Measurements from ENCODE around the gene ARRB1. TPM values are rescaled to one million over a fixed set of nuclear protein-coding genes. Genes with fewer than 3 reads are reported as not detected.

The ARRB1 gene
- polyA plus RNA-seq, 2 of the 4 experiments (the other 2 are of a cell fraction): 6.8 to 14.3 TPM

DNA sequence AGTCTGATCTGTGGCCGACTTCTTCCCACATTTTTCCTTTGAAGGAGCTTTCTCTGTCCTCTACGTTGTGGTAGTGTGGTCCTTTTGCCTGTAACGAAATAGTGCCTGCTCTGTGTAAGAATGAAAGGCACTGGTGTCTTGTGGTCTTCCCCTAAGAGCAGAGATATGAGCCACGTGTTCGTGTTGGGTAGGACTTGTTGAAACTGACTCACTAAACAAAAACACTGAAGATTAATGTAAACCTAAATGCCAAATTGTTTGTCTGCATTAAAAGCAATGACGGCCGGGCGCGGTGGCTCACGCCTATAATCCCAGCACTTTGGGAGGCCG lies 37.8 kb upstream of the ARRB1 start (continued):
- TF ChIP-seq, protein P1, sequence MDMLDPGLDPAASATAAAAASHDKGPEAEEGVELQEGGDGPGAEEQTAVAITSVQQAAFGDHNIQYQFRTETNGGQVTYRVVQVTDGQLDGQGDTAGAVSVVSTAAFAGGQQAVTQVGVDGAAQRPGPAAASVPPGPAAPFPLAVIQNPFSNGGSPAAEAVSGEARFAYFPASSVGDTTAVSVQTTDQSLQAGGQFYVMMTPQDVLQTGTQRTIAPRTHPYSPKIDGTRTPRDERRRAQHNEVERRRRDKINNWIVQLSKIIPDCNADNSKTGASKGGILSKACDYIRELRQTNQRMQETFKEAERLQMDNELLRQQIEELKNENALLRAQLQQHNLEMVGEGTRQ (IDR thresholded peaks at IDR 0.05): no peak
- TF ChIP-seq, protein P2, sequence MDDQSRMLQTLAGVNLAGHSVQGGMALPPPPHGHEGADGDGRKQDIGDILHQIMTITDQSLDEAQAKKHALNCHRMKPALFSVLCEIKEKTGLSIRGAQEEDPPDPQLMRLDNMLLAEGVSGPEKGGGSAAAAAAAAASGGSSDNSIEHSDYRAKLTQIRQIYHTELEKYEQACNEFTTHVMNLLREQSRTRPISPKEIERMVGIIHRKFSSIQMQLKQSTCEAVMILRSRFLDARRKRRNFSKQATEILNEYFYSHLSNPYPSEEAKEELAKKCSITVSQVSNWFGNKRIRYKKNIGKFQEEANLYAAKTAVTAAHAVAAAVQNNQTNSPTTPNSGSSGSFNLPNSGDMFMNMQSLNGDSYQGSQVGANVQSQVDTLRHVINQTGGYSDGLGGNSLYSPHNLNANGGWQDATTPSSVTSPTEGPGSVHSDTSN (IDR thresholded peaks at IDR 0.05): no peak
- TF ChIP-seq POLR2AphosphoS2 (conservative IDR thresholded peaks at IDR 0.05; ENCODE audit: low read length) (no peak), KDM5A (IDR thresholded peaks at IDR 0.05) (no peak), FOXS1 (CRISPR knock-in tag; IDR thresholded peaks at IDR 0.05) (no peak)
- TF ChIP-seq, protein P3, sequence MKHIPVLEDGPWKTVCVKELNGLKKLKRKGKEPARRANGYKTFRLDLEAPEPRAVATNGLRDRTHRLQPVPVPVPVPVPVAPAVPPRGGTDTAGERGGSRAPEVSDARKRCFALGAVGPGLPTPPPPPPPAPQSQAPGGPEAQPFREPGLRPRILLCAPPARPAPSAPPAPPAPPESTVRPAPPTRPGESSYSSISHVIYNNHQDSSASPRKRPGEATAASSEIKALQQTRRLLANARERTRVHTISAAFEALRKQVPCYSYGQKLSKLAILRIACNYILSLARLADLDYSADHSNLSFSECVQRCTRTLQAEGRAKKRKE (CRISPR knock-in tag; IDR thresholded peaks at IDR 0.05; ENCODE audit: low read depth): no peak

DNA sequence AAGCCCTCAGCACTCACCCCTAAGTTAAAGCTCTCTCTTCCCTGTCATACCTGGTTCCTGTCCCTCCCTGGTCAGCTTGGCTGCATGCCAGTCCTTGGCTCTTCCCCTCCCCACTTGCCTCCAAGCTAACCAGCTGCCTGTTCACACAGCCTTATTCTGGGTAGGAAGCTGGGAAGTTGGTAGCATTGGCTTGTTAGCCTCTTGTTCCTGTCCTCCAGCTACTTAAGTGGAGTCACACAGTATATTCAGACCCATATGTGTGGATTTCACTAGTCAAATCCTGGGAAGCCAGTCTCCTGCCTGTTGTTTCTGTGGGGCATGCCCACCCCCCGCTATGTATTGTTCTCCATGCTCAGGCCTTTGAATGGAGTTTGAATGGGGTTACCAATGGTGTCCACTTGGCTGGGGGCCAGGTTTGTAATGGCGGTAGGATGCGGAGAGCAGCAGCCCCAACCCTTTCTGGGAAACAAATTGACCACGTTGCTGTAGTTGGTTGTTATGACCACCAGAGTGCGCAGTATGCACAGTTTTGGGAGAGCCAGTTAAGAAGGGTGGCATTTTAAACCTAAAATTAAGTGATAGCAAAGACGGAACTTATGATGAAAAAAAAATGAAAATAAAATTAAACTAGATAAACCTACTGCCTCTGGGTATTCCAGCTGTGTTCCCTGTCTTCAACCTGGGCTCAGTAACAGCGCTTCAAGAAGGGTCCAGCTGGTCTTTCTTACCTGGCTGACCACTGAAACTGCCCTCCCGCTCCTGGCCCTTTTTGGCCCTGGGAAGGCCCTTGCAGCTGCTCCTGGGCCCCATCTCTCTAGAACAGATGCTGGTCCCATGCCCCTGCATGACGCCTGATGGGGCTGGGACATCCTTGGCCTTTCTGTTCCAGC lies 37.2 kb upstream of the ARRB1 start:
- H3K27ac ChIP-seq: peak overlapping the region; percentile 36 to 75; a peak in 5 of 6 replicates
- FAIRE-seq: no peak
- no peak overlapping the region for H3K4me3 ChIP-seq

DNA sequence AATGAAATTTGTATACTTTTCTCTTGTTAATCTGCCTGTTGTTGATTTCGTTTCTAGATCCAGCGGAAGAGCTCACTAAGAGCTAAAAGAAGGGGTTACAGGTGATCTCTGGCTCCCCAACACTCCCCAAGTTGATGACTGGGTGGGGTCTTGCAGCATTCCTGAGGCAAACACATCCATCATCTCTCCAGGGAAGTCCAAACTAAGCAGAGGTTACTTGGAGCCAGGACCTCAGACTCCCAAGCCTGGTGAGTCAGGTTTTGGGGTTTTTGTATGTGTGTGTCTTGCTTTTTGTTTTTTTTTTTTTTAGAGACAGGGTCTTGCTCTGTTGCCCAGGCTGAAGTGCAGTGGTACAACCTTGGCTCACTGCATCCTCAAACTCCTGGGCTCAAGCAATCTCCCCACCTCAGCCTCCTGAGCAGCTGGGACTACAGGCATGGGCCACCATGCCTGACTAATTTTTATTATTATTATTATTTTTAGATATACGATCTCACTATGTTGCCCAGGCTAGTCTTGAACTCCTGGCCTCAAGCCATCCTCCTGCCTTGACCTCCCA lies 36.4 kb upstream of the ARRB1 start:
- 55% methylated on average over 3 of the region's 3 CpGs for WGBS (ENCODE audit: missing lambda C conversion rate)
- H3K27ac ChIP-seq: peak overlapping the region; percentile 36 to 75; a peak in 5 of 6 replicates
- FAIRE-seq: no peak
- ATAC-seq: no peak
- ChIA-PET CTCF (interaction anchor here (0.6 to 20.4 kb wide), 35 partner anchors 11 to 480 kb away, joined by 3 to 581 read pairs (median 7); partner anchors contain the start of genes ARRB1, GDPD5 and RPS3), POLR2A (interaction anchor here (1.5 kb wide), 1 partner anchor 35 kb away, joined by 3 read pairs; no protein-coding TSS in a partner anchor)
- no peaks in the 10 kb centered on the region for H3K9me3 ChIP-seq
- TF ChIP-seq TP53 (CRISPR knock-in tag; IDR thresholded peaks at IDR 0.05) (no peak), RARB (CRISPR knock-in tag; IDR thresholded peaks at IDR 0.05) (no peak), EHMT2 (IDR thresholded peaks at IDR 0.05; ENCODE audit: low read depth) (no peak), GATA3 (IDR thresholded peaks at IDR 0.05; ENCODE audit: borderline replicate concordance) (no peak), FOSL2 (IDR thresholded peaks at IDR 0.05) (no peak), FOSL2 (CRISPR knock-in tag; IDR thresholded peaks at IDR 0.05) (no peak), RFX5 (IDR thresholded peaks at IDR 0.05) (no peak), KDM5A (IDR thresholded peaks at IDR 0.05) (no peak), KDM1A (IDR thresholded peaks at IDR 0.05; ENCODE audit: low read depth) (no peak), NFE2L2 (conservative IDR thresholded peaks at IDR 0.05; ENCODE audit: low read length) (no peak), HEYL (CRISPR knock-in tag; IDR thresholded peaks at IDR 0.05) (no peak), MAZ (IDR thresholded peaks at IDR 0.05; ENCODE audit: borderline replicate concordance, low read depth, low read length) (no peak), FOSB (CRISPR knock-in tag; IDR thresholded peaks at IDR 0.05) (no peak)
- TF ChIP-seq, protein P4, sequence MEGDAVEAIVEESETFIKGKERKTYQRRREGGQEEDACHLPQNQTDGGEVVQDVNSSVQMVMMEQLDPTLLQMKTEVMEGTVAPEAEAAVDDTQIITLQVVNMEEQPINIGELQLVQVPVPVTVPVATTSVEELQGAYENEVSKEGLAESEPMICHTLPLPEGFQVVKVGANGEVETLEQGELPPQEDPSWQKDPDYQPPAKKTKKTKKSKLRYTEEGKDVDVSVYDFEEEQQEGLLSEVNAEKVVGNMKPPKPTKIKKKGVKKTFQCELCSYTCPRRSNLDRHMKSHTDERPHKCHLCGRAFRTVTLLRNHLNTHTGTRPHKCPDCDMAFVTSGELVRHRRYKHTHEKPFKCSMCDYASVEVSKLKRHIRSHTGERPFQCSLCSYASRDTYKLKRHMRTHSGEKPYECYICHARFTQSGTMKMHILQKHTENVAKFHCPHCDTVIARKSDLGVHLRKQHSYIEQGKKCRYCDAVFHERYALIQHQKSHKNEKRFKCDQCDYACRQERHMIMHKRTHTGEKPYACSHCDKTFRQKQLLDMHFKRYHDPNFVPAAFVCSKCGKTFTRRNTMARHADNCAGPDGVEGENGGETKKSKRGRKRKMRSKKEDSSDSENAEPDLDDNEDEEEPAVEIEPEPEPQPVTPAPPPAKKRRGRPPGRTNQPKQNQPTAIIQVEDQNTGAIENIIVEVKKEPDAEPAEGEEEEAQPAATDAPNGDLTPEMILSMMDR (IDR thresholded peaks at IDR 0.05): no peak
- peak overlapping the region; percentile 57 for H3K4me2 ChIP-seq
- peaks cover 47% of the 10 kb centered on the region for H3K4me1 ChIP-seq
- DNase-seq (ENCODE audit: low read depth in 1 of 2, low spot score in 1 of 2): peak in 1 of 2 experiments; percentile 52
- no peak overlapping the region for H3K4me3 ChIP-seq

More for the DNA sequence above, 37.2 kb upstream of the ARRB1 start:
- peak; percentile 86 to 87 for DNase-seq (ENCODE audit: low read depth in 1 of 2, low spot score in 1 of 2)
- POLR2A ChIA-PET: interaction anchor here (0.9 kb wide), 1 partner anchor 108 kb away, joined by 3 read pairs; no protein-coding TSS in a partner anchor
- H3K4me2 ChIP-seq: peak overlapping the region; percentile 57
- peak; percentile 57 to 73 for ATAC-seq
- TF ChIP-seq RAD21 (conservative IDR thresholded peaks at IDR 0.05 in 1 of 2, IDR thresholded peaks at IDR 0.05 in 1 of 2) (peak; percentile 92 to 94), SMC3 (IDR thresholded peaks at IDR 0.05) (peak; percentile 90), ESRRA (IDR thresholded peaks at IDR 0.05; ENCODE audit: borderline replicate concordance, low read length) (no peak), POLR2A (IDR thresholded peaks at IDR 0.05; ENCODE audit: low read length) (no peak), HDAC2 (IDR thresholded peaks at IDR 0.05) (no peak), RARB (CRISPR knock-in tag; IDR thresholded peaks at IDR 0.05) (no peak), MYC (IDR thresholded peaks at IDR 0.05; ENCODE audit: borderline replicate concordance, low read length) (peak; percentile 51; the same call in 1 of the 2 replicates)
- TF ChIP-seq, protein P5, sequence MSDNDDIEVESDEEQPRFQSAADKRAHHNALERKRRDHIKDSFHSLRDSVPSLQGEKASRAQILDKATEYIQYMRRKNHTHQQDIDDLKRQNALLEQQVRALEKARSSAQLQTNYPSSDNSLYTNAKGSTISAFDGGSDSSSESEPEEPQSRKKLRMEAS (IDR thresholded peaks at IDR 0.05): 0 out of 2 replicates have a peak, but pooled peaks have one; percentile 26
- TF ChIP-seq, protein P4 (IDR thresholded peaks at IDR 0.05): peak; percentile 95
- WGBS (ENCODE audit: missing lambda C conversion rate): 21% methylated on average over 9 of the region's 9 CpGs
- no peaks in the 10 kb centered on the region for H3K9me3 ChIP-seq
- H3K4me1 ChIP-seq: peaks cover 39% of the 10 kb centered on the region
- CTCF ChIA-PET: interaction anchor here (0.6 to 20.4 kb wide), 59 partner anchors 11 to 480 kb away, joined by 3 to 581 read pairs (median 4); partner anchors contain the start of genes ARRB1, GDPD5 and RPS3

All from A549 (cell line).